ENCODE results near the gene PROZ. TPM values are rescaled to one million over a fixed set of nuclear protein-coding genes. Genes with fewer than 3 reads are reported as not detected.

Gene PROZ
- polyA plus RNA-seq, 1 donor: 1.0 TPM

DNA sequence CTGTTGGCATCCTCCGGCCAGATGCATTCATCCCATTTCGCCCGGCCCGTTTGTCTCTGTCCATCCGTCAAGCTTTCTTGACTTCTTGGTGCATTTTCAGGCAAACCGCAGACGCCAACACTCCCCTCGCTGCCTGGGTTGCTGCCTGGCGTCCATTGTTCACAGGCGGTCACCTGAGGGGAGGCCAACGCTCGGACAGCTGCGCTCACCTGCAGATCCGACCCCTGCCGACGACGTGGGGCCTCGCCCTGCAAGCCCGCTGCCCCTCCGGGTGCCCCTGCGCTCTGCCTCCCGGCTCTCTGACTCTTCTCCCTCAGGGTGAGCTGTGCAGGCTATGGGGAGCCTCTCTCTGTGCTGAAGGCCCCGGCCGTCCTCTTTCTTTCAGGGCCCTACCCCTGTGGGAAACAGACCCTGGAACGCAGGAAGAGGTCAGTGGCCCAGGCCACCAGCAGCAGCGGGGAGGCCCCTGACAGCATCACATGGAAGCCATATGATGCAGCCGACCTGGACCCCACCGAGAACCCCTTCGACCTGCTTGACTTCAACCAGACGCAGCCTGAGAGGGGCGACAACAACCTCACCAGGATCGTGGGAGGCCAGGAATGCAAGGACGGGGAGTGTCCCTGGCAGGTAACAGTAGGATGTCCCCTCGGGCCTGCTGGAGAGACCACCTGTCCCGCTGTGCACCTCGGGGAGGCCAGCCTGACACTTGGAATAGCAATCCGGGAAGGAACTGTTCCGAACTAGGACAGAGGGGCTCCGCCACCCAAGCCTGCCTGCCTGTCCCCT is 14.8 kb upstream of the PROZ start:
- Histone ChIP-seq H3K36me3 (ENCODE audit: control insufficient read depth, insufficient read depth, low read length) (peaks cover 27% of the 10 kb centered on the region), H3K9me3 (ENCODE audit: control insufficient read depth, low read depth, low read length) (no peaks in the 10 kb centered on the region), H3K4me3 (ENCODE audit: low read length) (no peak overlapping the region), H3K27ac (ENCODE audit: low read length) (no peak overlapping the region), H3K27me3 (ENCODE audit: control insufficient read depth, insufficient read depth, low read length) (no peaks in the 10 kb centered on the region), H3K4me1 (ENCODE audit: control insufficient read depth, insufficient read depth, low read length) (peaks cover 4% of the 10 kb centered on the region)
- no peak for DNase-seq
- no CpG with 5 or more reads among the region's 39 CpGs for WGBS (ENCODE audit: insufficient coverage, low lambda C conversion rate)

DNA sequence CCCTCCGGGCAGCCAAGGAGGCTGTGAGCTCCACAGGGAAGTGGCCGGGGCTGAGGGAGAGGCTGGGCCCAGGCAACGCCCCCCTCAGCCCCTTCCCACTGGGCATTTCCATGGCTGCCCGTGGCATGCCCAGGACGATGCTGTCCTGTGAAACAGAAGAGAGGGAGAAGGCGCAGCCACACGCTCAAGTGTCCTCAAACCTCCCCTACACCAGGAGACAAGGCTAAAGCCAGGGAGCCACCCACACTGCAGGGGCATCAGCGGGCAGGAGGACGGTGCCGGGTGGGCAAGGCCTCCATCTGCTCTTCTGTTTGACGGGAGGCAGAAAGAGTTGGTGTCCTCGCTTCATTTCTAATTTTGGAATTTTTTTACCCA is 14.2 kb upstream of the PROZ start:
- DNase-seq: no peak
- Histone ChIP-seq H3K4me3 (ENCODE audit: low read length) (no peak overlapping the region), H3K27ac (ENCODE audit: low read length) (no peak overlapping the region), H3K9me3 (ENCODE audit: control insufficient read depth, low read depth, low read length) (no peaks in the 10 kb centered on the region), H3K4me1 (ENCODE audit: control insufficient read depth, insufficient read depth, low read length) (no peaks in the 10 kb centered on the region), H3K36me3 (ENCODE audit: control insufficient read depth, insufficient read depth, low read length) (peaks cover 27% of the 10 kb centered on the region), H3K27me3 (ENCODE audit: control insufficient read depth, insufficient read depth, low read length) (no peaks in the 10 kb centered on the region)
- no CpG with 5 or more reads among the region's 12 CpGs for WGBS (ENCODE audit: insufficient coverage, low lambda C conversion rate)

DNA sequence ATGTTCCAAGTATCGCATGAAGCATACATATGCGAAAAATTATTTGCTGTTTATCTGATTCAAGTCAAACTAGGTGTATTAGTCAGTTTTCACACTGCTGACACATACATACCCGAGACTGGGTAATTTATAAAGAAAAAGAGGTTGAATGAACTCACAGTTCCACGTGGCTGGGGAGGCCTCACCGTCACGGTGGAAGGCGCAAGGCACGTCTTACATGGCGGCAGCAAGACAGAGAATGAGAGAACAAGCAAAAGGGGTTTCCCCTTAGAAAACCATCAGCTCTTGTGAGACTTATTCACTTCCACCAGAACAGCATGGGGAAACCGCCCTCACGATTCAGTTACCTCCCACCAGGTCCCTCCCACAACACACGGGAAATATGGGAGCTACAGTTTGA is 13.0 kb upstream of the PROZ start:
- 90% methylated on average over 2 of the region's 12 CpGs for WGBS (ENCODE audit: insufficient coverage, low lambda C conversion rate)
- DNase-seq: no peak

DNA sequence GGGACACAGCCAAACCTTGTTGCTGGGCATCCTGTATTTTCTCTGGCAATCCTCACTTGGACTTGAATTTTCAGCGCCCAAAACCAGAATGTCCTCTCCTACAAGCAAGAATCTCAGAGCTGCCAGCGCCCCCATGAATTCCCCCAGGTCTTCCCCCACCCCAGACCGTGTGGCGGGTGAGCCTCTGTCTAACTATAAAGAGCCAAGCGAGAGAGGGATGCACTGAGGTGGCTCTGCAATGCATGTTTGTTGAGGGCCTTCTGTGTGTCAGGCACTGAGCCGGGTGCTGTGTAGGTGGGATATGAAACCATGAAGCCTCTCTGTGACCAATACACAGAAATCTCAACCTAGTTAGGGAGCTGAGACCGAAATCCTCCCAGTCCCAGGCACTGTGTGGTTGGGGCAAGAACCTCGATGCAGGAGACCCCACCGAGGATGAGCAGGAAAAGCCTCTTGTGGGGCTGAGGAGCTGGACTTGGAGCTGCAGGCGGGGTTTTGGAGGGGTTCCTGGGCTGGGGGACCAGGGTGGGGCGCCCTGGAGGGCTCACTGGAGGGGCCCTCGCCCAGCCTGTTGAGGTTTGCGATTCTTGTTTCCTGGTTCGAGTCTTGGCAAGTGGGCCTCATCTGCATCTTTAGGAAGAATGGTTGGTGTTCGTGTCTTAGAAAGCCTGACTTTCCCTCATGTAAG is 12.4 kb upstream of the PROZ start:
- no peaks in the 10 kb centered on the region for H3K27me3 ChIP-seq (ENCODE audit: control insufficient read depth, insufficient read depth, low read length)
- H3K27ac ChIP-seq (ENCODE audit: low read length): no peak overlapping the region
- H3K9me3 ChIP-seq (ENCODE audit: control insufficient read depth, low read depth, low read length): no peaks in the 10 kb centered on the region
- peaks cover 18% of the 10 kb centered on the region for H3K36me3 ChIP-seq (ENCODE audit: control insufficient read depth, insufficient read depth, low read length)
- no peak for DNase-seq
- H3K4me3 ChIP-seq (ENCODE audit: low read length): no peak overlapping the region
- WGBS (ENCODE audit: insufficient coverage, low lambda C conversion rate): no CpG with 5 or more reads among the region's 15 CpGs
- no peaks in the 10 kb centered on the region for H3K4me1 ChIP-seq (ENCODE audit: control insufficient read depth, insufficient read depth, low read length)

More for the DNA sequence above, 13.0 kb upstream of the PROZ start:
- H3K9me3 ChIP-seq (ENCODE audit: control insufficient read depth, low read depth, low read length): no peaks in the 10 kb centered on the region
- no peaks in the 10 kb centered on the region for H3K27me3 ChIP-seq (ENCODE audit: control insufficient read depth, insufficient read depth, low read length)
- no peaks in the 10 kb centered on the region for H3K4me1 ChIP-seq (ENCODE audit: control insufficient read depth, insufficient read depth, low read length)
- no peak overlapping the region for H3K27ac ChIP-seq (ENCODE audit: low read length)
- H3K4me3 ChIP-seq (ENCODE audit: low read length): no peak overlapping the region
- H3K36me3 ChIP-seq (ENCODE audit: control insufficient read depth, insufficient read depth, low read length): peaks cover 24% of the 10 kb centered on the region

DNA sequence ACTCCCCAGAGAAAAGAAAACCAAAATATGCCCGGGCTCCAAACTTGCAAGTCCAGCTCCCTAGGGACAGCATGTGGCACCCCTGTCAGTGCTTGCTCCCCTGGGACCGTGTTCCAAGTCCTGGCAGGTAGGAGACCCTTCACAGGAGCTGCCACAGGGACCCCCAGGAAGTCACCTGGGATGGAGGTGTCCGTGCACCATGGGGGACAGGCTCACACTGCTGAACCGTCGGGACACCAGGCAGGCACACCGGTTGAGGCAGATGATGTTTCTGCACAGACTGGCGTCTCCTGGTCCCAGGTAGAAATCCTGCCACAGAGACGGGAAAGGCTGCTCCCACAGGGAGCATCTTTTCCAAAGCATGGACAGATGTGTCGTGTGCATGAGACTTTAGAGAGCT is 11.7 kb upstream of the PROZ start:
- Histone ChIP-seq H3K4me3 (ENCODE audit: low read length) (no peak overlapping the region), H3K9me3 (ENCODE audit: control insufficient read depth, low read depth, low read length) (peaks cover under 1% of the 10 kb centered on the region), H3K27ac (ENCODE audit: low read length) (no peak overlapping the region), H3K4me1 (ENCODE audit: control insufficient read depth, insufficient read depth, low read length) (no peaks in the 10 kb centered on the region), H3K27me3 (ENCODE audit: control insufficient read depth, insufficient read depth, low read length) (no peaks in the 10 kb centered on the region), H3K36me3 (ENCODE audit: control insufficient read depth, insufficient read depth, low read length) (peaks cover 11% of the 10 kb centered on the region)
- no CpG with 5 or more reads among the region's 9 CpGs for WGBS (ENCODE audit: insufficient coverage, low lambda C conversion rate)
- DNase-seq: no peak

DNA sequence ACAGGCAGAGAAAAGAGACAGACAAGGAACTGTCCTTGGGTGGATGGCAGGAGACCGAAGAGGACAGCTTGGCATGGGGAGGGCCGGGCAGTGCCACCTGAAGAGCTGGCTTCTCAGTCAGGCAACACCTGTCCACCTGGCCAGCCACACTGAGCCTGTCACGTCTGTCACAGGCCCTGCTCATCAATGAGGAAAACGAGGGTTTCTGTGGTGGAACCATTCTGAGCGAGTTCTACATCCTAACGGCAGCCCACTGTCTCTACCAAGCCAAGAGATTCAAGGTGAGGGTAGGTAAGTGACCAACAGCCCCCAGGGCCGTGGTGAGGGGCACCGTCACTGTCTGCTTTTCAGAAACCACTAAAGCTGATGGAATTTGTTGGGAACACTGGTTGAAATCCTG is 11.2 kb upstream of the PROZ start:
- Histone ChIP-seq H3K27me3 (ENCODE audit: control insufficient read depth, insufficient read depth, low read length) (peaks cover 3% of the 10 kb centered on the region), H3K4me3 (ENCODE audit: low read length) (no peak overlapping the region), H3K9me3 (ENCODE audit: control insufficient read depth, low read depth, low read length) (peaks cover 3% of the 10 kb centered on the region), H3K27ac (ENCODE audit: low read length) (no peak overlapping the region), H3K4me1 (ENCODE audit: control insufficient read depth, insufficient read depth, low read length) (no peaks in the 10 kb centered on the region), H3K36me3 (ENCODE audit: control insufficient read depth, insufficient read depth, low read length) (peaks cover 10% of the 10 kb centered on the region)
- no CpG with 5 or more reads among the region's 8 CpGs for WGBS (ENCODE audit: insufficient coverage, low lambda C conversion rate)
- DNase-seq: no peak

DNA sequence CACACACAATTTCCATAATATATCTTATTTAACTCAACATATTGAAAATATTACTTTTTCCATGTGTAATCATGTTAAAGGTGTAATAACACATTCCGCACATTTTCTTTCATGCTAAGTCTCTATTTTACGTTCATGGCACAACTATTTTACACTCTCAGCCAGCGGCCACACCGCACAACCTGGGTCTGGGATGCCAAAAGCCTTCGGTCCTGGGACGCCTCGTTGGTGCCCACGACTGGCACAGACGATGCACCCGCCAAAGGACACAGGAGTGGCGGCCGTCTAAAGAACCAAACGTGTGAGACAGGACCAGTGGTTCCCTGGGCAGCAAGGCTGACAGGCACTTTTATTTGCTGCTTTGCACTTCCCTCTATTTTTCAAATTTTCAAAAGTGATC is 10.0 kb upstream of the PROZ start:
- Histone ChIP-seq H3K9me3 (ENCODE audit: control insufficient read depth, low read depth, low read length) (peaks cover 3% of the 10 kb centered on the region), H3K27ac (ENCODE audit: low read length) (no peak overlapping the region), H3K4me1 (ENCODE audit: control insufficient read depth, insufficient read depth, low read length) (peaks cover 4% of the 10 kb centered on the region), H3K27me3 (ENCODE audit: control insufficient read depth, insufficient read depth, low read length) (peaks cover 4% of the 10 kb centered on the region), H3K4me3 (ENCODE audit: low read length) (no peak overlapping the region), H3K36me3 (ENCODE audit: control insufficient read depth, insufficient read depth, low read length) (peaks cover 7% of the 10 kb centered on the region)
- WGBS (ENCODE audit: insufficient coverage, low lambda C conversion rate): 96% methylated on average over 5 of the region's 13 CpGs
- no peak for DNase-seq

DNA sequence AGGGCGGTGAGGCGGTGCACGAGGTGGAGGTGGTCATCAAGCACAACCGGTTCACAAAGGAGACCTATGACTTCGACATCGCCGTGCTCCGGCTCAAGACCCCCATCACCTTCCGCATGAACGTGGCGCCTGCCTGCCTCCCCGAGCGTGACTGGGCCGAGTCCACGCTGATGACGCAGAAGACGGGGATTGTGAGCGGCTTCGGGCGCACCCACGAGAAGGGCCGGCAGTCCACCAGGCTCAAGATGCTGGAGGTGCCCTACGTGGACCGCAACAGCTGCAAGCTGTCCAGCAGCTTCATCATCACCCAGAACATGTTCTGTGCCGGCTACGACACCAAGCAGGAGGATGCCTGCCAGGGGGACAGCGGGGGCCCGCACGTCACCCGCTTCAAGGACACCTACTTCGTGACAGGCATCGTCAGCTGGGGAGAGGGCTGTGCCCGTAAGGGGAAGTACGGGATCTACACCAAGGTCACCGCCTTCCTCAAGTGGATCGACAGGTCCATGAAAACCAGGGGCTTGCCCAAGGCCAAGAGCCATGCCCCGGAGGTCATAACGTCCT is 9.4 kb upstream of the PROZ start:
- H3K27ac ChIP-seq (ENCODE audit: low read length): no peak overlapping the region
- WGBS (ENCODE audit: insufficient coverage, low lambda C conversion rate): 100% methylated on average over 3 of the region's 38 CpGs
- H3K4me1 ChIP-seq (ENCODE audit: control insufficient read depth, insufficient read depth, low read length): peaks cover 6% of the 10 kb centered on the region
- H3K36me3 ChIP-seq (ENCODE audit: control insufficient read depth, insufficient read depth, low read length): peaks cover 2% of the 10 kb centered on the region
- H3K4me3 ChIP-seq (ENCODE audit: low read length): no peak overlapping the region
- H3K9me3 ChIP-seq (ENCODE audit: control insufficient read depth, low read depth, low read length): peaks cover 3% of the 10 kb centered on the region
- no peak for DNase-seq
- H3K27me3 ChIP-seq (ENCODE audit: control insufficient read depth, insufficient read depth, low read length): peaks cover 4% of the 10 kb centered on the region

DNA sequence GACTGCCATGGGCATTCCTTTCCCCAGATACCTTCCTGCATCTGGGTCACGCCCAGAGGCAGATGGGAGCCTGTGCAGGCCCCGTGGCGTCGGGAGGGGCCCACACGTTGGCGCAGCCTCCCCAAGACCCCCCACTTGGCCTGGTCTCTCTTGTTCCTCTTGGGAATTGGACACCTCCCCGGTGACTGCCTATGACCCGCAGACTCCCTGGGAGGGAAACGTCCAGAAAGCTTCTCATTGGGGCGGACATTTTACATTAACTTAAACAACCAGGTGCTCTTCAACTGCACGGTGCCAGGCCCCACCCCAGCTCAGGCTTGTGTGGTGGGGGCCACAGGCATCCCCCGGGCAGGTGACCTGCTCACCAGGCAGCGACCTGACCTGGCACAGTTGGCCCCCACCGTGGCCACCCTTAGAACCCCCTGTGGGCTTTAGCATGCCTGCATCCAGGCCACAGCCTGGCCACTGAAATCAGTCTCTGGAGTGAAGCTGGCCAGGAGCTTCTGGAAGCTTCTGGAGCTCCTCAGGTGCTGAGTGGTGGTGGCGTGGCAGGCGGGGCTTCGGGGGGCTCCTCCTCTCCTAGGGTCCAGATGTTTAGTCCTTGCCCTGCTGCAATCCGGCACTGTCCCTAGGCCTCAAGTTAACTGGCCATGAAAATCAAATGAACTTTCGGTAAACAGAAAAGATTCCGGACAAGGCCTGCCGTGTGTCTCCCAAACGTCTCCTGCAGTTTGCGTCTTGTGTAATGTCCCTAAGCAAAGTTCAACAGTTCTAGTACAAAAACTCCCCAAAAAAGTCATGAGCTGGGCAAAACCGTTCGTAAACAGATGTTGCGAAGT is 8.5 kb upstream of the PROZ start:
- no CpG with 5 or more reads among the region's 26 CpGs for WGBS (ENCODE audit: insufficient coverage, low lambda C conversion rate)
- H3K27ac ChIP-seq (ENCODE audit: low read length): no peak overlapping the region

More for the DNA sequence above, 8.5 kb upstream of the PROZ start:
- Histone ChIP-seq H3K9me3 (ENCODE audit: control insufficient read depth, low read depth, low read length) (peaks cover 5% of the 10 kb centered on the region), H3K4me3 (ENCODE audit: low read length) (no peak overlapping the region), H3K4me1 (ENCODE audit: control insufficient read depth, insufficient read depth, low read length) (peaks cover 6% of the 10 kb centered on the region), H3K36me3 (ENCODE audit: control insufficient read depth, insufficient read depth, low read length) (no peaks in the 10 kb centered on the region), H3K27me3 (ENCODE audit: control insufficient read depth, insufficient read depth, low read length) (peaks cover 4% of the 10 kb centered on the region)
- no peak for DNase-seq
